SK-N-SH (cell line): ENCODE measurements around the gene AK4.

Source experiments
- CTCF ChIP-seq: fragments of 200-600 bp; sonication (generic); IDR thresholded peaks from 2 replicates; pipeline ENCODE4 v1.6.1; 2017; ENCODE audit warnings: antibody characterized with exemption, mild to moderate bottlenecking, moderate library complexity
- EZH2phosphoT487 ChIP-seq: fragments of 200-600 bp; sonication (generic); IDR thresholded peaks from 2 replicates; pipeline ENCODE4 v1.6.1; 2017; ENCODE audit warnings: low read depth, mixed run types, mild to moderate bottlenecking, antibody characterized with exemption, moderate library complexity, borderline replicate concordance
- GABPA ChIP-seq: IDR thresholded peaks from 2 replicates; pipeline ENCODE4 v1.4.0; 2012; ENCODE audit warnings: low read depth, mild to moderate bottlenecking
- MAX ChIP-seq: IDR thresholded peaks from 2 replicates; pipeline ENCODE4 v1.4.0; 2012; ENCODE audit warnings: low read depth
- RCOR1 ChIP-seq: fragments of 150-350 bp; IDR thresholded peaks from 2 replicates; pipeline ENCODE4 v1.6.1; 2017; ENCODE audit warnings: antibody characterized with exemption, low read length
- REST ChIP-seq: IDR thresholded peaks from 2 replicates; pipeline ENCODE4 v1.6.1; 2012; ENCODE audit warnings: mild to moderate bottlenecking, low read depth, low read length, moderate library complexity
- USF2 ChIP-seq: fragments of 150-350 bp; IDR thresholded peaks from 2 replicates; pipeline ENCODE4 v1.6.1; 2017; ENCODE audit warnings: antibody characterized with exemption, low read length, low read depth, borderline replicate concordance

- TF ChIP-seq CTCF (no peak), MAX (no peak), RCOR1 (no peak), EZH2phosphoT487 (no peak), REST (no peak), GABPA (no peak), USF2 (no peak)
Observed at GRCh38 chr1:65114322-65114721, 33.7 kb upstream of the AK4 start.
